ENCODE data around the gene KRTAP5-8. TPM values are rescaled to one million over a fixed set of nuclear protein-coding genes. Genes with fewer than 3 reads are reported as not detected.
"Not testable (repeated sequence)": the region's sequence is repeated elsewhere in the genome, so short reads cannot be mapped to it uniquely, and the experiment has no call there.

Gene KRTAP5-8
- total RNA-seq, 1 experiment from 2014 or later: not detected

- CTCF ChIA-PET: no interaction called here
- no peak overlapping the region for H3K27ac ChIP-seq (ENCODE audit: low read depth, low read length, poor library complexity, severe bottlenecking)
- no peak for TF ChIP-seq EZH2 (IDR thresholded peaks at IDR 0.05; ENCODE audit: borderline replicate concordance, low read depth, low read length, poor library complexity, severe bottlenecking)
- H3K9me3 ChIP-seq (ENCODE audit: low read depth, low read length, poor library complexity, severe bottlenecking): no peaks in the 10 kb centered on the region
- DNase-seq (ENCODE audit: low spot score): no peak
- intact Hi-C loops (cut with micrococcal nuclease; ENCODE audit: unreplicated experiment): no loop called here
- H3K27me3 ChIP-seq (replicated peaks; ENCODE audit: insufficient read depth, low read depth, low read length, poor library complexity): no peaks in the 10 kb centered on the region
- no peaks in the 10 kb centered on the region for H3K36me3 ChIP-seq (ENCODE audit: insufficient read depth, low read length, poor library complexity, severe bottlenecking)
- H3K4me1 ChIP-seq (ENCODE audit: insufficient read depth, low read length, poor library complexity, severe bottlenecking): peaks cover 4% of the 10 kb centered on the region
- no peak overlapping the region for H3K4me3 ChIP-seq (ENCODE audit: low read depth, low read length, poor library complexity, severe bottlenecking)
- POLR2A ChIA-PET (ENCODE audit: low non-redundant PET): no interaction called here
- BruUV-seq (replicated peaks): no TSS peak
Measured at GRCh38 chr11:71581826-71582225, 44.0 kb downstream of the KRTAP5-8 start.

GRCh38 chr11:71582309-71582895 lies 44.6 kb downstream of the KRTAP5-8 start, which contains the start of gene KRTAP5-11:
Gene KRTAP5-11, minus strand, starts transcription at chr11:71582875. Its CDS starts 38 bp downstream, at chr11:71582837.
- no peak for DNase-seq (ENCODE audit: low spot score)
- Histone ChIP-seq H3K36me3 (ENCODE audit: insufficient read depth, low read length, poor library complexity, severe bottlenecking) (no peaks in the 10 kb centered on the region), H3K4me1 (ENCODE audit: insufficient read depth, low read length, poor library complexity, severe bottlenecking) (peaks cover 4% of the 10 kb centered on the region), H3K9me3 (ENCODE audit: low read depth, low read length, poor library complexity, severe bottlenecking) (no peaks in the 10 kb centered on the region), H3K27ac (ENCODE audit: low read depth, low read length, poor library complexity, severe bottlenecking) (no peak within 1 kb of the TSS), H3K4me3 (ENCODE audit: low read depth, low read length, poor library complexity, severe bottlenecking) (no peak within 1 kb of the TSS), H3K27me3 (replicated peaks; ENCODE audit: insufficient read depth, low read depth, low read length, poor library complexity) (no peaks in the 10 kb centered on the region)
- TF ChIP-seq EZH2 (IDR thresholded peaks at IDR 0.05; ENCODE audit: borderline replicate concordance, low read depth, low read length, poor library complexity, severe bottlenecking) (no peak), CTCF (conservative IDR thresholded peaks at IDR 0.05; ENCODE audit: low read depth, low read length) (no peak)
- ChIA-PET CTCF (no interaction called here), POLR2A (ENCODE audit: low non-redundant PET) (no interaction called here)
- intact Hi-C loops (cut with micrococcal nuclease; ENCODE audit: unreplicated experiment): no loop called here
- BruUV-seq (replicated peaks): no TSS peak

- intact Hi-C loops (cut with micrococcal nuclease; ENCODE audit: unreplicated experiment); H3K4me3 ChIP-seq (ENCODE audit: low read depth, low read length, poor library complexity, severe bottlenecking); BruUV-seq (replicated peaks); H3K36me3 ChIP-seq (ENCODE audit: insufficient read depth, low read length, poor library complexity, severe bottlenecking); CTCF ChIA-PET; H3K27ac ChIP-seq (ENCODE audit: low read depth, low read length, poor library complexity, severe bottlenecking); H3K9me3 ChIP-seq (ENCODE audit: low read depth, low read length, poor library complexity, severe bottlenecking); DNase-seq (ENCODE audit: low spot score); POLR2A ChIA-PET (ENCODE audit: low non-redundant PET); H3K27me3 ChIP-seq (replicated peaks; ENCODE audit: insufficient read depth, low read depth, low read length, poor library complexity); H3K4me1 ChIP-seq (ENCODE audit: insufficient read depth, low read length, poor library complexity, severe bottlenecking): not testable (repeated sequence)
Measured at GRCh38 chr11:71582969-71583368, 45.1 kb downstream of the KRTAP5-8 start.

- H3K4me3 ChIP-seq (ENCODE audit: low read depth, low read length, poor library complexity, severe bottlenecking); H3K36me3 ChIP-seq (ENCODE audit: insufficient read depth, low read length, poor library complexity, severe bottlenecking); H3K9me3 ChIP-seq (ENCODE audit: low read depth, low read length, poor library complexity, severe bottlenecking); BruUV-seq (replicated peaks); H3K27me3 ChIP-seq (replicated peaks; ENCODE audit: insufficient read depth, low read depth, low read length, poor library complexity); H3K4me1 ChIP-seq (ENCODE audit: insufficient read depth, low read length, poor library complexity, severe bottlenecking); H3K27ac ChIP-seq (ENCODE audit: low read depth, low read length, poor library complexity, severe bottlenecking); POLR2A ChIA-PET (ENCODE audit: low non-redundant PET); intact Hi-C loops (cut with micrococcal nuclease; ENCODE audit: unreplicated experiment); DNase-seq (ENCODE audit: low spot score); CTCF ChIA-PET: not testable (repeated sequence)
Measured at GRCh38 chr11:71585673-71586072, 47.8 kb downstream of the KRTAP5-8 start.

GRCh38 chr11:71588314-71588713 lies 50.5 kb downstream of the KRTAP5-8 start:
- H3K27me3 ChIP-seq (replicated peaks; ENCODE audit: insufficient read depth, low read depth, low read length, poor library complexity); DNase-seq (ENCODE audit: low spot score); H3K36me3 ChIP-seq (ENCODE audit: insufficient read depth, low read length, poor library complexity, severe bottlenecking); CTCF ChIA-PET; H3K4me1 ChIP-seq (ENCODE audit: insufficient read depth, low read length, poor library complexity, severe bottlenecking); BruUV-seq (replicated peaks); H3K27ac ChIP-seq (ENCODE audit: low read depth, low read length, poor library complexity, severe bottlenecking); intact Hi-C loops (cut with micrococcal nuclease; ENCODE audit: unreplicated experiment); H3K9me3 ChIP-seq (ENCODE audit: low read depth, low read length, poor library complexity, severe bottlenecking); H3K4me3 ChIP-seq (ENCODE audit: low read depth, low read length, poor library complexity, severe bottlenecking); POLR2A ChIA-PET (ENCODE audit: low non-redundant PET): not testable (repeated sequence)

Other genes with a start within 250 kb of the KRTAP5-8 start
- gene DHCR7, start 89.6 kb upstream of the KRTAP5-8 start, total RNA-seq (2021): 271 and 286 TPM in 2 replicates
- gene NADSYN1, start 84.8 kb upstream of the KRTAP5-8 start, total RNA-seq (2021): 35.5 and 46.7 TPM in 2 replicates
- not detected in 2 replicates for gene KRTAP5-7, start 10.8 kb upstream of the KRTAP5-8 start, total RNA-seq (2021)
- not detected in 2 replicates for gene KRTAP5-9, start 10.4 kb downstream of the KRTAP5-8 start, total RNA-seq (2021)
- not detected in 2 replicates for gene KRTAP5-10, start 27.5 kb downstream of the KRTAP5-8 start, total RNA-seq (2021)
- gene KRTAP5-11, start 44.9 kb downstream of the KRTAP5-8 start, total RNA-seq (2021): not detected in 2 replicates

Measured in A673 (cell line).